SKM-1 treated with dmso at 0.1 percent for 144 hours (cell line): ENCODE data around the gene CCDC192.

ENCODE experiments used
- DNase-seq: peaks from one replicate; lab custom pipeline; 2025; ENCODE audit not compliant: unreplicated experiment; lab: John Stamatoyannopoulos, UW

Gene CCDC192

DNA sequence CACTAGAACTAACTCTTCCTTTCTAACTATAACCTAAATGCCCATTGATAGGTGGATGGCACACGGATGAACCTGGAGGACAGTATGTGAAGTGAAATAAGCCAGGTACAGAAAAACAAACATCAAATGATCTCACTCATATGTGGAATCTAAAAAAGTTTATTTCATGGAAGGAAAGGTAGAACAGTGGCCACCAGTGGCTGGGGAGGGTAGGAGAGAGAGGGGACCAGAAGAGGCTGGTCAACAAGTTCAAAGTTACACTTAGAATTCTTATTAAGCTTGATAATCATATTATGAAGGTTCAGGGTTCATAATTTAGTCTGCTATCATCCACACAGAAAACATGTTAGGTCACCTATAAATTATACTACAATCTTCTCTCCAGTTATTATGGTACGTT is 272.8 kb downstream of the CCDC192 start:
- no peak for DNase-seq

DNA sequence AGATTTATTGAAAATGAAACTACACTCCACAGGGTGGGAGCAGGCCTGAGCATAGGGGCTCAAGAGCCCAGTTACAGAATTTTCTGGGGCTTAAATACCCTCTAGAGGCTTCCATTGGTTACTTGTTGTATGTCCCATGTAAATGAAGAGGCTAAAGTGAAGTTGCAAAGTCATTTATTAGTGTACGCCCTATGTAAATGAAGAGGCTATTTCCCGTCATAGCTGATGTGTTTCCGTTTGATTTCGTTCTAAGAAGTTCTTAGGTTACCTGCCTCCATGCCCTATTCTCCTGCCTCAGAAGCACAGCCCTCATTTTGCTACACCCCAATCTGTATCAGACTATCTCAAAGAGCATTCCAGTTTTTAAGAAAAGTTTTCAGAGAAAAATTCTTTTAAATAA is 273.3 kb downstream of the CCDC192 start:
- DNase-seq, result no peak

DNA sequence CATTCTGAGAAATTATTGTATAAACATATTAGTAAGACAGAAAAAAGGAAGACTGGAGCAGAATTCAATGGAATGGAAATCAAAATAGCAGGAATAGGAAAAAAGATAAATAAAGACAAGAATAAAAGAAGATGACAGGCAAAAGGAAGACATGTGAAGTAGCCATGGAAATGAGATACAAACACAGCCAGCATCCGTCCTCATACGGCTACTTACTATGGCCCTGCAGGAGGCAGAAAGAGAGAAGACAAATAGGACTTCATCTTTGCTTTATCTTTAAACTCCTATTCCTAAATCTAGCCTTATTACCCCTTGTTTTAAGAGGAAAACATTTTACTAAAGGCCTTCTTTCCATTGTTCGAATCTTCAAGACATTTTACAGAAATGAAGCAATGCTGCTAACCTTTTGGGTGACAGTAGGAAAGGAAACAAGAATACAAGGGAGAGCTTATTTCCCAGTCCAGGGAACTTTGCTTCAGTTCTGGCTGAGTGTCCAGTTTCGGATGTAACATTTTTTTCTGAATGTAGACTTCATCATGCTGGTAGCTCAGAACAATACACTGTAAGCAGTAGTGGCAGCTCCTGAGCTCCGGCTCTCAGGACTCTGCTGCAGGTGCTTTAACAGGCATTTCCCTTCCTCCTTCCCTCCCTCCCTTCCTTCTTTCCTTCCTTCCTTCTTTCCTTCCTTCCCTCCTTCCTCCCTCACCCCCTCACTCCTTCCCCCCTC is 274.0 kb downstream of the CCDC192 start:
- DNase-seq, result no peak

DNA sequence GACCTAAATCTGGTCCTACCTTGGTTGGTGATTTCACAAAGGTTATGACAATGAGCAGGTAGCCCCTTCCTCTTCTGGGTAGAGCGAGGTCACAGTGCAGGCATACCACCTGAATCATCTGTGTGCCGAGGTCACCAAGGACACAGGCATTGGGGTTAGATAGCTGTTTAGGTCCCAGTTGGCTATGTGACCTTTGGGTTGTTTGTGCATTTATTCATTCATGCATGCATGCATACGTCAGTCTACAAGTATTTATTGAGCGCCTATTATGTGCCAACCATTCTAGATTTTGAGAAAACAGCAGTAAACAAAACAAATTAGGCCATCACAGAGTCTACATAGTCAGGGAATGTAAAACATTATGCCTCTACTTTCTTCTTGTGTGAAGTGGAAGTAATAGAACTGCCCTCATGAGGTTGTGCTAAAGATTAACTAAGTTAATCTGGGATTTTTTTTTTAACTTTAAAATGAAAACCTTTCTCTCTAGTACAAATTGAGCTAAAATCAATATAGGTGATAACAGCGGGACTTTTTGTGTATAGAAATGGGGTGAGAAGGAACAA is 275.6 kb downstream of the CCDC192 start:
- no peak for DNase-seq

DNA sequence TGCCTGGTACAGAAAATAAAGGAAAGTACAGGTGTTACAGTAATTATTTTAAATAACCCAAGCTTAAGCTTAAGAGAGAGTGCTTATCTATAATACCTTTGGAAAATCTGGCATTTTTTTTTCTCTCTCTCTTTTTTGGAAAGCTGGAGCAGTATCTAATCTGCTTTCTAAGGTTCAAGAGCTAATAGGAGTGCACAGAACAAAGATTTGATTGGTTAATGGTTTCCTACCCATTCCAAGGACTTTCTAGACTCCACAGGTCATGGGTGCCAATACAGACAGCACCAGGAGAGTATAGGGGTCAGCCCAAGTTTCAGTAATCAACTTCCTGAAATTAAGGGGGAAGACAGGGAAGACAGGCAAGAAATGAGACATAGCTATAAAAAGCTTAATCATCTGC is 276.3 kb downstream of the CCDC192 start:
- no peak for DNase-seq

DNA sequence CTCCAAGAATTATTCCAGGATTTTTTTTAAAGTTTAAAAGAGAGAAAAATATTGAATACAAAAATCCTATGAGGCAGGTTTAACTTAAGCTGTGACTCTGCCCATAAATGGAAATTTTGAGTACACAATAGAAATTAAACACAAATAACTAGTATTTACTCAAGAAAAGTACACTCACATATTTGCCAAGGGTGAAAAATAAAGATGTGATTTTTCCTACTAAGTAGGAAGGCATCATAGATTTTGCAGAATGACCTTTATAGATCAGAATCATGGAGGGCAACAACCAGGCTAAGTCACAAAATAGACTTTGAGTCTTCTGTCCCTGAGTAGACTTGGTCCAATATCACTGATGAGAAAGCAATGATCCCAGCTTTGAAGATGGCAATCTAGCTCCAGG is 277.7 kb downstream of the CCDC192 start:
- DNase-seq, result no peak

DNA sequence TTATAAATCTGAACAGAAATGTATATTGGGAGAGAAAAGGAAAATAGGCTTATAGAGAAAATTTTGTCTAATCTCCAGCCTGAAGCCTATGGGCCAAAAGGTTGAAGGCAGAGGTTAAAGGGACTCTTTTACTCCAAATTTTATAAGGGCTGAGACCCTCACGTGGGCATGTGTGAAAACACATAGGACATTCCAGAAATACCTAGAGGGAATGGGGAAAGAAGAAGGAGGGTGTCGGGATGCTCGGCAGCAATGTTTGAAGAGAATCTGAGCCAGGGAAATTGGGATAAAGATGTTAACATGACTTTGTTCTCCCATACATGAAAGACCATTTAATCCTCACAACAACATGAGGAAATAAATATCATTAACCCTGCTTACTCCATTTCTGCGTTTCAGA is 278.3 kb downstream of the CCDC192 start:
- DNase-seq, result no peak

DNA sequence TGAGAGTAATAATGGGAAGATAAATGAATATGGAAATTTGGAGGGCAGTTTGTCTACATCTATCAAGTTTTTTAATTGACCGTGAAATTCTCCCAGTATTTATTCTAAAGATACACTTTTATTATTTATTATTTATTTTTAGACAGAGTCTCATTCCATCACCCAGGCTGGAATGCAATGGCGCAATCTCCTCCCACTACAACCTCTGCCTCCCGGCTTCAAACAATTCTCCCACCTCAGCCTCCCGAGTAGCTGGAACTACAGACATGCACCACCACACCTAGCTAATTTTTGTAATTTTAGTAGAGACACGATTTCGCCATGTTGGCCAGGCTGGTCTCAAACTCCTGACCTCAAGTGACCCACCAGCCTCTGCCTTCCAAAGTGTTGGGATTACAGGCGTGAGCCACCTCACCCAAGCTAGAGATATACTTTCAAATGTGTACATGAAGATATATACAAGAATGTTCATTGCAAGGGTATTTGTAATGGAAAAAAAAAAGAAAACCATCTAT is 282.7 kb downstream of the CCDC192 start:
- DNase-seq, result no peak

DNA sequence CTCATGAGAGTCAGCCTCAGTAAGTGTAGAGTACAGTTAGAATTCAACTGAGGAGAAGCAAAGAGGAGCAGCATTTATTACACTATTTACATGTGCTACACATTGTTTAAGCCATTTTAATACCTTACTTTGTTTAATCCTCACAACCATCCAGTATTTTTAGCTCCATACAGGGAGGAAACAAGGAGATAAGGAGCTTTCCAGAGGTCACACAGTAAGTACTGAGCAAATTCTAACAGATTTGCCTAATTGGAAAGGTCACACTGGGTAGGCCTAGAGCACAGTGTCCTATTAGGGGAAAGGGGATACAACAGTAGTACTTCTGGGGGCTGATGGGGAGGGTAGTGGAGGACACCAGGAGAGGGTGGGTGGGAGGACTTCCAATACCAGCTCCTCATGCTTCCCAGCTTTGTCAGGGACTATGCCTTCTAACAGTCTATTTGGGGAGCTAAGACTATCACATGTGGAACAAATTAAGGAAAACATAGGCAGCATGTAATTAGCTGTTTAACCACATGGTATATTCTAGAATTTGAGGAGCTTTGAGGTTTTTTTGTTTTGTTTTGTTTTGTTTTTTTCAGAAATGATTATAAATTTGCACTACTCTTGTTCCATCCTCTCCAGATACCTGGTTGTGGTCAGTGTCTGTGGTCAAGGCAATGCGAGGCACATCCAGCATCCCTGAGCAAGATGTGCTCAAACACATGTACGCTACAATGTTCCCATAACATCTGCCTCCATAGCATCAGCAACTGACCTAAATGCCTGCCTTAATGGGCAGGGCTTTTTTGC is 284.4 kb downstream of the CCDC192 start:
- DNase-seq, result no peak

DNA sequence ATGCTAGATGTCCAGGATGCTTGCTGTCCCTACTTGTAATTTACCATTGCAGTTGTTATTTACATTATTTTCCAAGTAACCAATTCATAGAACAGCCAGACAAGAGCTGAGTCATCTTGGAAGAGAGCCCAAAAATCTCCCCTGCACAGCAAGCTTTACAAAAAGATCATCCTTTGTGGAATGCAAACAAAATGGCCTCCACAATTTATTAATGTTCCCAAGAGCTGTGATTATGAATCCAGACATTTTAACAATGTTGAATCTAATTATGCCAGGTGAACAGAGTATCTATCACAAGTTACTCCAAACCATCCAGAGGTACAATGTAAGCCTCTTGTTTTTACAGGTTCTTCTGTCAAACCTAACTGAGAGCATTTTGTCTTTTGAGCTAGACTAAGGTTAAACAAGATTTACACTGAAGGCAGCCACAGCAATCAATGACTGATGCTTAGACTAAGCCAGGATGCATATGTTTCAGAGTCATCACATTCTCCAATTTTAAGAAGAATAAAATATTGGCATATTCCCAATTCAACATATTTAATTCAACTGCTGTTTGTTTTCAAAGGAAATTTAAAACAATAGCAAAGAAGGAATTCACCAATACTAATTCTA is 285.1 kb downstream of the CCDC192 start:
- DNase-seq, result no peak
